Measurements from ENCODE around the gene ATP8B2. TPM values are rescaled to one million over a fixed set of nuclear protein-coding genes. Genes with fewer than 3 reads are reported as not detected.
"Not testable (repeated sequence)": the region's sequence is repeated elsewhere in the genome, so short reads cannot be mapped to it uniquely, and the experiment has no call there.

The ATP8B2 gene
- total RNA-seq, 1 donor from 2014 or later, result 39.5 TPM

DNA sequence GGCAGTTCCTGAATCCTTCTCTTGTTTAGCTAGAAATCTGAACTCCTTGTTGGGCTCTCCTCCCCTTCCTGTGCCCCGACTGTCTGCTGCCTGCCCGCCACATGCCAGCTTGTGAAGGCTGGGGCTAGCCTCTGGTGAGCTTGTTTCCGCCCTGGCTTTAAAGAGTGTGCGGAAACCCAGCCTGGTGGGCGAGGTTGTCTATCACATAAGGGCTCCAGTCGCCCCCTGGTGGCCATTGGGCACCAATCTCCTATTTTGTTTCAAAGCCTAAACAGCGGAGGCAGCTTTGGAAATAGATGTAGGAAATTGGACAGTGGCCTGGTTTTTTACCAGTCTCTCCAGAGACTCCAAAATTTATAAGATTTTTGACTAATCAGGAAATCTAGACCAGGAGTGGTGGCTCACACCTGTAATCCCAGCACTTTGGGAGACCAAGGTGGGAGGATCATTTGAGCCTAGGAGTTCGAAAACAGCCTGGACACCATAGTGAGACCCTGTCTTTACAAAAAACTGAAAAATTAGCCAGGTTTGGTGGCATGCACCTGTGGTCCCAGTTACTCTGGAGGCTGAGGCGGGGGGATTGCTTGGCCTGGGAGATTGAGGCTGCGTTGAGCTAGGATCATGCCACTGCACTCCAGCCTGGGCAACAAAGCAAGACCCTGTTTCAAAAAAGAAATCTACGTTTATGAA is 9.8 kb downstream of the ATP8B2 start:
- TF ChIP-seq, protein P1, sequence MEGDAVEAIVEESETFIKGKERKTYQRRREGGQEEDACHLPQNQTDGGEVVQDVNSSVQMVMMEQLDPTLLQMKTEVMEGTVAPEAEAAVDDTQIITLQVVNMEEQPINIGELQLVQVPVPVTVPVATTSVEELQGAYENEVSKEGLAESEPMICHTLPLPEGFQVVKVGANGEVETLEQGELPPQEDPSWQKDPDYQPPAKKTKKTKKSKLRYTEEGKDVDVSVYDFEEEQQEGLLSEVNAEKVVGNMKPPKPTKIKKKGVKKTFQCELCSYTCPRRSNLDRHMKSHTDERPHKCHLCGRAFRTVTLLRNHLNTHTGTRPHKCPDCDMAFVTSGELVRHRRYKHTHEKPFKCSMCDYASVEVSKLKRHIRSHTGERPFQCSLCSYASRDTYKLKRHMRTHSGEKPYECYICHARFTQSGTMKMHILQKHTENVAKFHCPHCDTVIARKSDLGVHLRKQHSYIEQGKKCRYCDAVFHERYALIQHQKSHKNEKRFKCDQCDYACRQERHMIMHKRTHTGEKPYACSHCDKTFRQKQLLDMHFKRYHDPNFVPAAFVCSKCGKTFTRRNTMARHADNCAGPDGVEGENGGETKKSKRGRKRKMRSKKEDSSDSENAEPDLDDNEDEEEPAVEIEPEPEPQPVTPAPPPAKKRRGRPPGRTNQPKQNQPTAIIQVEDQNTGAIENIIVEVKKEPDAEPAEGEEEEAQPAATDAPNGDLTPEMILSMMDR (conservative IDR thresholded peaks at IDR 0.05), result peak; percentile 92
- Mint-ChIP-seq H3K4me3 (peak overlapping the region; percentile 65), H3K27ac (peak overlapping the region; percentile 40), H3K4me1 (ENCODE audit: unreplicated experiment) (peaks cover 4% of the 10 kb centered on the region), H3K27me3 (no peaks in the 10 kb centered on the region), H3K9me3 (no peaks in the 10 kb centered on the region), H3K36me3 (peaks cover 14% of the 10 kb centered on the region)
- peak; percentile 84 for DNase-seq (ENCODE audit: extremely low spot score, unreplicated experiment)

DNA sequence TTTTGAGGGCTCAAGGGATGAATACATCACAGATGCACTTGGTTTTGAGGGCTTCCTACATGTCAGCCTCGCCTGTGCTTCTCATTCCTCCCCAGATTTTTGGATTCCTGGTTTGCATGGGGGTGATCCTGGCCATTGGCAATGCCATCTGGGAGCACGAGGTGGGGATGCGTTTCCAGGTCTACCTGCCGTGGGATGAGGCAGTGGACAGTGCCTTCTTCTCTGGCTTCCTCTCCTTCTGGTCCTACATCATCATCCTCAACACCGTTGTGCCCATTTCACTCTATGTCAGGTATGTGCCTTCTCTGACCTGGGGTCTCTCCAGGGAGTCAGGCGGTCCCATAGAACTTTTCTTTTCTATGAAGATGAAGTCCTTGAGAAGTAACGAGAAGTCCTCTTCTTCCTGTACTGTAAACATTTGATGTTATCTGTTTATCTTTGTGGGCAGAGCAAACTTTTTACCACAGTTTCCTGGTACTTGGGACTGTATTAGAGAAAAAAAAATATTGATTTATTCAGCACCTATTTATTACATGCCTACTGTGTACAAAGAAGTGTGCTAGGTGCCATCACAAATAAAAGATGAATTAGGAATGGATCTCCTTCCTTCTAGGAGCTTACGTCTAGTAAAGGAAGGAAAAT is 12.0 kb downstream of the ATP8B2 start:
- Mint-ChIP-seq H3K27me3 (no peaks in the 10 kb centered on the region), H3K9me3 (no peaks in the 10 kb centered on the region), H3K36me3 (peaks cover 9% of the 10 kb centered on the region), H3K4me3 (no peak overlapping the region), H3K4me1 (ENCODE audit: unreplicated experiment) (peaks cover 4% of the 10 kb centered on the region), H3K27ac (no peak overlapping the region)
- TF ChIP-seq, protein P1 (conservative IDR thresholded peaks at IDR 0.05), result no peak
- DNase-seq (ENCODE audit: extremely low spot score, unreplicated experiment), result no peak

DNA sequence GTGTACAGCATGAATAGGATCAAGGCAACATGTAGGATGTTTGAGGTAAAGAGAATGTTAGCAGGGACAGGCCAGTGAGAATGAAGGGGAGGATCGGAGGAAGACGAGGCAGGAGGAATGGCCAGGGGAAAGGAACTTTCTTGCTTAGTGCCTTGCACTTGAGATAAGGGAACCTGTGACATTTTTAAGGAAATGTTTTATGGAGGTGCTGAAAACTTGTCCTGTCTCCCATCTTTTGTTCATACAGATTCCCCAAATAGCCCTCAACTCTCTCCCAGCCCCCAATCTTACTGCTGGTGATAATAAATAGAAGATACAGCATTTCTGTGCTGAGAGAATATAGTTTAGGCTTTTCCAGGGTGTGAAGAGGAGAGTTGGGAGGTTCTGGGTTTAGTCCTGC is 13.6 kb downstream of the ATP8B2 start:
- TF ChIP-seq, protein P1 (conservative IDR thresholded peaks at IDR 0.05), result no peak
- no peaks in the 10 kb centered on the region for H3K27me3 Mint-ChIP-seq
- no peak overlapping the region for H3K27ac Mint-ChIP-seq
- H3K9me3 Mint-ChIP-seq, result no peaks in the 10 kb centered on the region
- H3K36me3 Mint-ChIP-seq, result peaks cover 15% of the 10 kb centered on the region
- no peak for DNase-seq (ENCODE audit: extremely low spot score, unreplicated experiment)
- peaks cover 4% of the 10 kb centered on the region for H3K4me1 Mint-ChIP-seq (ENCODE audit: unreplicated experiment)
- no peak overlapping the region for H3K4me3 Mint-ChIP-seq

DNA sequence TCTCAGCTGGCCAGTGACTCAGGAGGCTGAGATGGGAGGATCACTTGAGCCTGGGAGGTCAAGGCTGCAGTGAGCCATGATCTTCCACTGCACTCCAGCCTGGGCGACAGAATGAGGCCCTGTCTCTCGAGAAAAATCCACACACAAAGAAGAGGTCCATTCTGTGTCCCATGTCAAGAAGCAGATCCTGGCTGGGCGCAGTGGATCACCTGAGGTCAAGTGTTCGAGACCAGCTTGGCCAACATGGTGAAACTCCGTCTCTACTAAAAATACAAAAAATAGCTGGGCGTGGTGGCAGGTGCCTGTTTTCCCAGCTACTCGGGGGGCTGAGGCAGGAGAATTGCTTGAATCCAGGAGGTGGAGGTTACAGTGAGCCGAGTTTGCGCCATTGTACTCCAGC is 16.0 kb downstream of the ATP8B2 start:
- not testable (repeated sequence) for H3K4me1 Mint-ChIP-seq (ENCODE audit: unreplicated experiment); H3K27ac Mint-ChIP-seq; H3K9me3 Mint-ChIP-seq; DNase-seq (ENCODE audit: extremely low spot score, unreplicated experiment); H3K4me3 Mint-ChIP-seq; H3K27me3 Mint-ChIP-seq
- H3K36me3 Mint-ChIP-seq, result peaks cover 13% of the 10 kb centered on the region

DNA sequence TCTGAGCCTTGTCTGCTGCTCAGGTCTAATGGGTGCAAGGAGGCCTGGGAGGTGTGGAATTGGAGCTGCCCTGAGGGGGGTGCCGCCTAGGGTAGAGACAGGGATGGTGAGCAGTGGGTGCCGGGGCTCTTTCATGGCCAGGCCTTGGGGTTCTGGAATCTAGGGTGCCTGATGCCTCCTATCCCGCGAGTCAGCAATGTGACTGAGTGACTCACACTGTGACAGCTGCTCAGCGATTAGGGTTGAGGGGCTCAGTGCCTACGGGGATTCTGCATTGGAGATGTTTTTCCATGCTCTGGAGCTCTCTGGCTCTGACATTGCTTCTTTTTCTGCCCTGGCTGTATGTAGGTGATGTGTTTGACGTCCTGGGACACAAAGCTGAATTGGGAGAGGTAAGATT is 16.8 kb downstream of the ATP8B2 start:
- DNase-seq (ENCODE audit: extremely low spot score, unreplicated experiment), result no peak
- Mint-ChIP-seq H3K27ac (peak overlapping the region; percentile 80), H3K4me3 (no peak overlapping the region), H3K9me3 (no peaks in the 10 kb centered on the region), H3K27me3 (no peaks in the 10 kb centered on the region), H3K4me1 (ENCODE audit: unreplicated experiment) (no peaks in the 10 kb centered on the region), H3K36me3 (peaks cover 13% of the 10 kb centered on the region)
- TF ChIP-seq, protein P1 (conservative IDR thresholded peaks at IDR 0.05), result no peak

DNA sequence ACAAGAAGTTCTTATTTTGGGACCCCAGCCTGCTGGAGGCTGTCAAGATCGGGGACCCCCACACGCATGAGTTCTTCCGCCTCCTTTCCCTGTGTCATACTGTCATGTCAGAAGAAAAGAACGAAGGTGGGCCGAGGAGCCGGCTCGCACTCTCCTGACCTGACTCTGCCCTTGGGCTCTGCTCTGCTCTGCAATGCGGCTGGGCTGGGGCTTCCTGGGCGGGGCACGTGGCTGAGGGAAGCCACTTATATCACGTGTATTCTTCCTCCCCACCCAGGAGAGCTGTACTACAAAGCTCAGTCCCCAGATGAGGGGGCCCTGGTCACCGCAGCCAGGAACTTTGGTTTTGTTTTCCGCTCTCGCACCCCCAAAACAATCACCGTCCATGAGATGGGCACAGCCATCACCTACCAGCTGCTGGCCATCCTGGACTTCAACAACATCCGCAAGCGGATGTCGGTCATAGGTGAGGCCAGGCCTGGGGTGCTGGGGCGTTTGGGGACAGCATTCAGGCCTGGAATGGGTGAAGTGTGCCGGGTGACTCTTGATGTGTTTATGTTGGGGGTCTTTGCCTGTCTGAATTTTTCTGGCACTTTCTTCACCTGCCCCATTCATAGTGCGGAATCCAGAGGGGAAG is 17.6 kb downstream of the ATP8B2 start:
- Mint-ChIP-seq H3K36me3 (peaks cover 15% of the 10 kb centered on the region), H3K4me1 (ENCODE audit: unreplicated experiment) (no peaks in the 10 kb centered on the region), H3K4me3 (no peak overlapping the region), H3K27ac (peak overlapping the region; percentile 80), H3K9me3 (no peaks in the 10 kb centered on the region), H3K27me3 (no peaks in the 10 kb centered on the region)
- TF ChIP-seq, protein P1 (conservative IDR thresholded peaks at IDR 0.05), result no peak
- no peak for DNase-seq (ENCODE audit: extremely low spot score, unreplicated experiment)
